ENCODE results near the gene RBM17.
A peak's percentile ranks its signal among the peaks of the same experiment; 100 is the strongest.
"Not testable (repeated sequence)": the region's sequence is repeated elsewhere in the genome, so short reads cannot be mapped to it uniquely, and the experiment has no call there.

RBM17 gene

GRCh38 chr10:6140141-6140841 lies 51.5 kb downstream of the RBM17 start:
- no peak for DNase-seq

GRCh38 chr10:6140965-6141295 lies 52.1 kb downstream of the RBM17 start:
- DNase-seq, result no peak

DNA sequence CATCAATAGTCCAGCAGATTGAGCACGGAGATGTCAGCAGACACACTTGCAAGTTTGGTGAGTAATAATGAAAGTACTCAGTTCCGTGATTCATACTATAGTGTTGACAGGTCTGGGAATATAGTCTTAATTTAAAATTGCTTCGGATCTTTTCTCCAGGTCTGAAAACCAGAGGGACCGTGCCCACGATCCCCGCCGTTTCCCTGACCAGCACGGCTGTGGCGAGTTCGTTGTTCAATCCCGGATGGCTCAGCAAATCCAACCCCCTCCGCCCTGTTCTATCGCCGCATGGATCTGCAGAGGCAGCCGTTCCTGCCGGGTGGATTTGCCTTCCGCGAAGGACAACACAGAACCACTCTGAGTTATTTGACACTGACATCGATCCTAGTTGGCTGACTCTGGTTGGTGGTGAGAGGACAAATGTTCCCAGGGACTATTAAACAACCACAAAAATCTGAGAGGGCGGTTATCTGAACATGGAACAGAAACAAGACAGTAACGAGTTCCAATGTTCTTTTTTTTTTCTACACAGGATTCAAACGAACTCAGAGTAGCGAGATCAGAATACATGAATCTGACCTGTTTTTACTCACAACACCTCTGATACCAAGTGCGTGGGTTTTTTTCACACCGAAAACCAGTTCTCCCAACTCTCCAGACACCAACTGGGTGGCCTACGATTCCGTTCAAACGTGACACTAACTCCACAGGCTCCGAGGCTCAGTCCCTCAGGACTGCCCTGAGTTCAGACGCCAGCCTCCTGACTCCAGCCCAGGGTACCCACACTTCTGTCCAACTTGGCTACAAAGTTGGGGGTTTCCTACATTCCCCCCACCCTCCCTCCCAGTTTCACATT lies 52.7 kb downstream of the RBM17 start:
- DNase-seq, result no peak

DNA sequence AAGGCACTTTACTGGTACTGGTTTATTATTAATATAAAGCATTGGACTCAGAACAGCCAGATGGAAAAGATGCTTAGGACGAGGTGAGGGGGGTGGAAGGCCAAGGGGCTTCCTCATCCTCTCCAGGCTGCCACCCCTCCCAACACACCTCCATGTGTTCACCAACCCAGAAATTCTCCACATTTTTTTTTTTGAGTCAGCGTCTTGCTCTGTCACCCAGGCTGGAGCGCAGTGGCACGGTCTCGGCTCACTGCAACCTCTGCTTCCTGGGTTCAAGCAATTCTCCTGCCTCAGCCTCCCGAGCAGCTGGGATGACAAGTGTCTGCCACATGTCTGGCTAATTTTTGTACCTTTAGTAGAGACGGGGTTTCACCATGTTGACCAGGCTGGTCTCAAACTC lies 53.4 kb downstream of the RBM17 start:
- not testable (repeated sequence) for DNase-seq

- no peak for DNase-seq
Measured at GRCh38 chr10:6142644-6143043, 53.8 kb downstream of the RBM17 start.

DNA sequence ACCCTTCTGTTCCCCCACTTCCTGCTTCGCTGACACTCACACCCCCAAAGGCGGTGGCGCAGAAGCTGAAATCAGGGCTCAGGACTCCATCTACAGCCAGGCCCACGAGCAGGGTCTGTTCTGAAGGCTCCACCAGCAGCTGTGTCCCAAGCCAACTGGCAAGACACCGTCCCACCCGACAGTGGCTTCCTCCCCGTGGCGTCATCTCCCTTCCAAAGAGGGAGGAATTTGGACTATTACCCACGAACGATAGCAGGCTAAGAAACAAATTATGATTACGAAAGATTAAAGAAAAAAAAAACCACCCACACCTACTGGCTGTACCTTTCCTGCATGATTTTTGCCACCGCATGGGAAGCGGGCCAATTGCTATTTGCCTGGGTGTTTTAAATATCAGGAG lies 54.3 kb downstream of the RBM17 start:
- DNase-seq, result no peak

GRCh38 chr10:6144406-6145165 lies 55.8 kb downstream of the RBM17 start:
- DNase-seq, result peak; percentile 32 to 79

- peak in 1 of 2 experiments; percentile 43 for DNase-seq
Measured at GRCh38 chr10:6145166-6145987, 56.5 kb downstream of the RBM17 start.

GRCh38 chr10:6146013-6146785 lies 57.4 kb downstream of the RBM17 start:
- DNase-seq, result no peak

GRCh38 chr10:6146921-6147320 lies 58.1 kb downstream of the RBM17 start:
- DNase-seq, result no peak

GRCh38 chr10:6148251-6148701 lies 59.4 kb downstream of the RBM17 start:
- no peak for DNase-seq

DNA sequence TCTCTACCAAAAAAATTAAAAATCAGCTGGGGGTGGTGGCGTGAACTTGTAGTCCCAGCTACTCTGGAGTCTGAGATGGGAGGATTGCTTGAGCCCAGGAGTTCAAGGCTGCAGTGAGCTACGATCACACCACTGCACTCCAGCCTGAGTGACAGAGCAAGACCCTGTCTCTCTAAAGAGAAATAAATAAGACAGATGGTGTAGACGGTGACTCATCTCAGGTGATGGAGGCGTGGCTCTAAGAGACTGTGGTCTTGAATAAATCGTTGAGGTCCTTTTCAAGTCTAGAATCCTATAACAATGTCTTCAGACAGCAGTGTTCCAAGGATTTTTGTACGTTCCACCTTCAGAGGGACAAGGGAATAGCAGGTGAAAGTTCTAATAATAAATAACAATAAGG lies 60.1 kb downstream of the RBM17 start:
- DNase-seq, result no peak

DNA sequence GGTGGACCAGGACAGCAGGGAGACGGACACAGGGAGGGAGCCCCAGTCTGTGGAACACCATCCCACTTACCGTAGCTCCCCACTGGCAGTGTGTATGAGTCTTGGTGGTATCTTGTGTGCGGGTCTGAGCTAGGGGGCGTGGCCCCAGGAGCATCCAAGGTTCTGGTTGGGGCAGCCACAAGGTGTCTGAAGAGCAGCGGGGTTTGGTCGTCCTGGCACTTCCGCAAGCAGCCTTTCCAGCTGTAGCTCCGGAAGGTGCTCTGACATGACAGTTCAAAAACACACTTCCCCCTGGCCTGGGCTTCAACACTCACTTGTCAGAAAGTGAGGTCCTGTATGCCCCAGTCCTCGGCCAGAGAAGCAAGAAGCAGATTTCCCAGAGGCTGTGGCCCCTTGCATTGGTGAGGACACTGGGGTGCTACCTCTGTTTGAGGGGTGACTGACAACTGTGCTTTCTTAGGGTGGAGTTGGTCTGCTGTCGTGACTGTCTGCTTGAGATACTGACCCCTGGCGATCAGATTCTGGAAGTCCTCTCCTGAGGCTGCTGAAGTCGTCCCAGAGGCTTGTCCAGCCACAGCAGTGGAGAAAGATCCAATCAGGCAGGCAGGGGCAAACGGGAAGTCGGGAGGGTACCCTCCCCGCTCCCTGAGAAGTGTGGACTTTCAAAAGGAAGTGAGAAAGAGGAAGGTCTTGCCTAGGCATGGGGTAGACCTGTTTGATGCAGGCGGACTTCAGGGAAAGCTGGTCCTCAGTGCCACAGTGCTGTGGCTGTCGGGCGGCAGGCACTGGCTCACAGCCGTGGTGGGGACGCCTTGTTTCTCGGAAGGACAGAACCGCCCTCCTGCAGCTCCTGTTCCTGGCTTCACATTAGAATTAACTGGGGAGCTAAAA lies 62.5 kb downstream of the RBM17 start:
- no peak for DNase-seq

- no peak for DNase-seq
Measured at GRCh38 chr10:6153845-6154244, 65.0 kb downstream of the RBM17 start.

DNA sequence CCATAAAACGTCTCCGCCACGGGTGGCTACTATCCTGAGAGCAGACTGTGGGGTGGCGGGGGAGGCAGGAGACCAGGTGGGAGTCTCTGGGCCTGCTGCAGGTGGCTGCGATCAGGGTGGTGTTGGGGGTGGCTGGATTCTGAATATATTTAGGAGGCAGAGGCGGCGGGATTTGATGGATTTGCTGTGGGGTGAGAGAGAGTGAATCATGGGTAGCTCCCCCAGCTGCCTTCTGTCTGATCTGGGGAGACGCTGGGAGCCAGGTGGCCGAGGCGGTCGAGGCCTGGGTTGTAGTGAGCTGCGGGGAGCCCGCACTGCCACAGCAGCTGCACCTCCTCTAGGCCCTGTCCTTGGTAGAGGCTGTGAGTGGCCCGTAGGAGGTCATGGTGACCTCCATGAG lies 65.7 kb downstream of the RBM17 start:
- DNase-seq, result no peak

- DNase-seq, result no peak
Measured at GRCh38 chr10:6158276-6158675, 69.4 kb downstream of the RBM17 start.

DNA sequence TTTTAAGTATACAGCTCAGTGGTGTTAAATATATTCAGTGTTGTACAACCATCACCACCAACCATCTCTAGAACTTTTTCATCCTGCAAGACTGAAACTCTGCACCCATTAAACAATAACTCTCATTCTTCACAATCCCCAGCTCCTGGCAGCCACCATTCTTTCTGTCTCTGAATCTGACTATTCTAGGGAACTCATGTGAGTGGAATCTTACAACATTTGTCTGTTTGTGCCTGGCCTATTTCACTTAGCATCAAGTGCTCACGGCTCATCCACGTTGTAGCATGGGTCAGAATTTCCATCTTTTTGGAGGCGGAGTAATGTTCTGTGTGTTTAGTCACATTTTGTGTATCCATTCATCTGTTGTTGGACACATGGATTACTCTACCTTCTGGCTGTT lies 73.1 kb downstream of the RBM17 start:
- no peak for DNase-seq

DNA sequence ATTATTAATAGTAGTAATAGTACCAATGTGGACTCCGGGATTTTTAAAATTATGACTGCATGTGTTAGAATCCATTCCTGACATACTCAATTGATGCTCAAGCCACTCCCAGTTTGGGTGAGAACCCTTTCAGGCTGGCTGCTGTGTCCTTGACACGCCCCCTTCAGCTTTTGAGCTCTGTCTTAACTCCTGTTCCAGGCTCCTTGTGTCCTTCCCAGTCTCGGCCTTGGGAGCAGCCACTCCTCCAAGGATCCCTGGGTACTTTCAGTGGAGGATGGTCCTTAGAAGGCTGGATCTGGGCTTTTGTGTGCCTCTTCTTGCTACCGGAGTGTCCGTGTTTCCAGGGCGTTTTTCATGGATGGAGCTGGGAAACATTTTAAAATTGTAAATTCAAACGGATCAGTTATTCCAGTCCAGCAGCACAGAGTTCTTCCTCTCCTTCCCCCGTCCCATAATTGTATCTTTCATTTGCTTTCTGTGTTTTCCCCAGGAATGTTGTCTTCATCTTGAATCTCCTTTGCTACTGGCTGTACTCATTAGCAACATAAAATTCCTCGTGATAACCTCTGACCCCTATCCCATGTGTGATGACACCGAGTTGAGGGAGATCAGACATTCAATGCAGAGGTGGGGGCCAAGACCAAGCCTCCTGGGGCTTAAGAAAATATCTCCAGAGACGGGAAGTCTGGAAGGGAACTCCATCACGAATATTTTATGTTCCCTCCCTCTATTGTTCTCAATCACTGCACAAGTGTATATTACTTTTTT lies 73.9 kb downstream of the RBM17 start:
- no peak for DNase-seq

DNA sequence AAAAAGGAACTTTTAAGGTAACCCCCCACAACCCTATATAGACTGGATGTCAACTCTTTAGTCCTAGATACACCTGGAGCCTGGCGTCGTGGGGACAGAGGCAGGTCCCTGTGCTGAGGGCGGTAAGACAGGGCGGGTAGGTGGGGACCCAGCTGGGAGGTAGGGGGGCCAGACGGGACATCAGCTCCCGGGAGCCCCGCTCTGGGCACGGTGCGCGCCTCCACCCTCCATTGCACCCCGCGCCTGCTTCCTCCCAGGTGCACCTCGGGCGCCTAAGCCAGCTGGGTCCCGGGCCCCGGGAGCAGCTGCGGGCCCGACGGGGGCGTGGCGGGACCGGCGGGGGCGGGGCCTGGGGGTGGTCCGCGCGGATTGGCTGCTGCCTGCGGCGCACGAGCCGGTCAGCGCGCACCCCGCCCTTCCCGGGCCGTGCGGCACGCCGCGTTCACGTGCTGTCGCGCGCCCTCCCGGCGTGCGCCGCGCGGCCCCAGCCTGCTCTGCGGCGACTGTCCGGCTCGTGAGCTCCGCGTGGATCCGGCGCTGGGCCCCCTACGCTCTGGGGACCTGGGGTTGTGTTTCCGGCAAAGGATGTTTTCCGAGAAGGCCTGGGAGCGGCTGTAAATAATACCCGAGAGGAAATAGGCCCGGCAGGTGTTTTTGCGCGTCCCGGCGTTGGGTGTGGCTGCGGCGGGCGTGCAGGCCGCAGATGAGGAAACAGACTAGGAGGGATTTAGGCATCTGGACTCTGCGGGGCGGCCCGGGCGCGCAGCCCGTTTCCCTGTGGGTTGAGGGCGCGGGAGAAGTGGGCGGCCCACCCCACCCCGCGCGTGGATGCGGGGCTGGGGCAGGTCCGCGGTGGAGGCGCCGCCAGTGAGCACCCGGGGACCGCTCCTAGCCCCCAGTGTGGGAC lies 74.8 kb downstream of the RBM17 start:
- peak; percentile 40 to 90 for DNase-seq

Measured in NCI-H446 (cell line).